ENCODE results near the gene RNF214. TPM values are rescaled to one million over a fixed set of nuclear protein-coding genes. Genes with fewer than 3 reads are reported as not detected.

RNF214 gene
- total and polyA plus RNA-seq, 11 donors, result 8.0 to 31.9 (median 19.5) TPM

DNA sequence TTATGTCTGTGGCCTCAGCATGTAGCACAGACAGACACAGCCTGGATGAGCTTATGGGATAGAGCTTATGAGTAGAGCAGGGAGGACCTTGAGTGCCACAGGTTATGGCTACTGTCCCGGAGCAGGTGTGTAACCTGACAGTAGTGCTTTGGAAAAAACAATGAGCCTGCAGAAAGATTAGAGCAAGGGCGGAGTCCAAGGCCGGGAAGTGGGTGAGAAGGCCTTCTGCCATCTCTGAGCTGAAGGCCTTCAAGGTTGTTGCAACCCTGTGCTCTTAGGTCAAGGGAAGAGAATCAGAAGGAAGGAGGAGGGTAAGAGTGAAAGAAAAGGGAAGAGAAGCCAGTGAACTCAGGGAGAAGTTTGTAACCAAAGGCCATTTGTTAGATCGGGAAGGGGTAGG is 37.2 kb upstream of the RNF214 start:
- Histone ChIP-seq H3K36me3 (peaks cover 0 to 69% (median 56%) of the 10 kb centered on the region in 9 donors), H3K27me3 (no peaks in the 10 kb centered on the region), H3K9me3 (no peaks in the 10 kb centered on the region), H3K27ac (no peak overlapping the region), H3K4me1 (peaks cover 0 to 24% (median 15%) of the 10 kb centered on the region in 12 donors), H3K4me3 (no peak overlapping the region)
- DNase-seq, result peak in 1 of 5 donors; percentile 16
- TF ChIP-seq POLR2A (IDR thresholded peaks at IDR 0.05), result no peak
- TF ChIP-seq, protein P1, sequence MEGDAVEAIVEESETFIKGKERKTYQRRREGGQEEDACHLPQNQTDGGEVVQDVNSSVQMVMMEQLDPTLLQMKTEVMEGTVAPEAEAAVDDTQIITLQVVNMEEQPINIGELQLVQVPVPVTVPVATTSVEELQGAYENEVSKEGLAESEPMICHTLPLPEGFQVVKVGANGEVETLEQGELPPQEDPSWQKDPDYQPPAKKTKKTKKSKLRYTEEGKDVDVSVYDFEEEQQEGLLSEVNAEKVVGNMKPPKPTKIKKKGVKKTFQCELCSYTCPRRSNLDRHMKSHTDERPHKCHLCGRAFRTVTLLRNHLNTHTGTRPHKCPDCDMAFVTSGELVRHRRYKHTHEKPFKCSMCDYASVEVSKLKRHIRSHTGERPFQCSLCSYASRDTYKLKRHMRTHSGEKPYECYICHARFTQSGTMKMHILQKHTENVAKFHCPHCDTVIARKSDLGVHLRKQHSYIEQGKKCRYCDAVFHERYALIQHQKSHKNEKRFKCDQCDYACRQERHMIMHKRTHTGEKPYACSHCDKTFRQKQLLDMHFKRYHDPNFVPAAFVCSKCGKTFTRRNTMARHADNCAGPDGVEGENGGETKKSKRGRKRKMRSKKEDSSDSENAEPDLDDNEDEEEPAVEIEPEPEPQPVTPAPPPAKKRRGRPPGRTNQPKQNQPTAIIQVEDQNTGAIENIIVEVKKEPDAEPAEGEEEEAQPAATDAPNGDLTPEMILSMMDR (IDR thresholded peaks at IDR 0.05), result no peak
- ATAC-seq, result no peak
- intact Hi-C loops (cut with DNase I), result no loop called here
- 92 to 95% (median 94%) methylated on average over 4 of the region's 4 CpGs for WGBS, 4 donors

- intact Hi-C loops (cut with DNase I), result no loop called here
- Histone ChIP-seq H3K36me3 (peaks cover 0 to 64% (median 51%) of the 10 kb centered on the region in 9 donors), H3K4me3 (no peak overlapping the region), H3K27me3 (no peaks in the 10 kb centered on the region), H3K4me1 (peaks cover 0 to 24% (median 17%) of the 10 kb centered on the region in 12 donors), H3K27ac (no peak overlapping the region), H3K9me3 (no peaks in the 10 kb centered on the region)
- 90 to 92% (median 92%) methylated on average over 16 to 19 of the region's 19 CpGs for WGBS, 4 donors
- TF ChIP-seq POLR2A (IDR thresholded peaks at IDR 0.05), result no peak
- TF ChIP-seq, protein P1 (IDR thresholded peaks at IDR 0.05), result no peak
- ATAC-seq (no peak), DNase-seq (peak in 1 of 5 donors; percentile 25)
These were observed 36.7 kb upstream of the RNF214 start for GRCh38 chr11:117195761-117196160.

GRCh38 chr11:117197006-117197405 is 35.5 kb upstream of the RNF214 start:
- Histone ChIP-seq H3K4me1 (peaks cover 0 to 36% (median 19%) of the 10 kb centered on the region in 12 donors), H3K4me3 (no peak overlapping the region), H3K9me3 (no peaks in the 10 kb centered on the region), H3K36me3 (peaks cover 0 to 53% (median 40%) of the 10 kb centered on the region in 9 donors), H3K27me3 (no peaks in the 10 kb centered on the region), H3K27ac (peak overlapping the region in 2 of 12 donors; percentile 89 to 95)
- TF ChIP-seq, protein P1 (IDR thresholded peaks at IDR 0.05), result no peak
- TF ChIP-seq POLR2A (IDR thresholded peaks at IDR 0.05), result no peak
- intact Hi-C loops (cut with DNase I), result no loop called here
- peak in 2 of 5 donors; percentile 7 to 20 for DNase-seq
- no peak for ATAC-seq
- WGBS, 4 donors, result 90 to 97% (median 93%) methylated on average over 7 of the region's 7 CpGs

DNA sequence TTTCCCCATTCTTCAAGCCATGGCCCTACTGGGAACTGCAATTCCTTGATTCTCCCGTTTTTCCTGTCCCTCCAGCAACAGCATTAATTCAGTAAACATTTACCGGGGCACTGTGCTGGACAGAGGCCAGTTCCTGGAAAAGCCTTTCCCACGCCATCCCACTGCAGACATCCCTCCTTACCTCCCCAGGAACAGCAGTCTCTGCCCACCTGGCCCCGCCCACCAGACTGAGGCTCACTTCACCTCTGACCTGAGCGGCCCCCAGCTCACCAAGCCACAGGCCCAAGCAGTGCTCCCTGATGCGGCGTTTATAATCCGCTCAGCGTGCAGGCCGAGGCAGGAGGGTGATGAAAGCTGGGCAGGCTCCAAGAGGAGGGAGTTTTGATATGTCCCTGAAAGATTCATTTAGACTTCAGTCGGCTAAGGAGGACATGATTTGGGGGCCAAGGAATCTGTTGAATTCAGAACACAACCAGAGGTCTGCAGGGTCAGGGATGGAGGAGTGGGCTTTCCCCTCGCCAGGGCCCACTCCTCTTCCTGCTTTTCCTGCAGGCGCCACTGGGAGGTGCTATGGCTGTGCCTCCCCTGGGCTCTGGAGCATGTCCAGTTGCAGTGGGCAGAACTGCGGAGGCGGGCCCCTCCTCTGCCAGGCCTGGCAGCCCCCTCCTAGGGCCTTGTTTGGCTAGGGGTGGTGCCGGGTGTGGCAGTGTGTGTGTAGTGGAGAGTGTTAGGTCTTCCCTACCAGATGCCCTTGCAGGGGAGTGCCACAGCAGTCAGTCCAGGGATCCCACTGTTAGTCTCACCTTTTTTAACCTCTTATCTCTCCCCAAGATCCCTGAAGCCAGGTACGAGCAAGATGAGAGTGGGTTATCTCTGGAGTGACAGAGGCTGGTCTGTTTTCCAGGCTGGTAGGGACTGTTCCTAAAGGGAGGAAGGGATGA is 34.7 kb upstream of the RNF214 start:
- Histone ChIP-seq H3K36me3 (peaks cover 0 to 45% (median 38%) of the 10 kb centered on the region in 9 donors), H3K9me3 (no peaks in the 10 kb centered on the region), H3K4me3 (peak overlapping the region in 8 of 12 donors; percentile 39 to 80 (median 54)), H3K27ac (peak overlapping the region in 11 of 12 donors; percentile 66 to 99 (median 82)), H3K27me3 (no peaks in the 10 kb centered on the region), H3K4me1 (peaks cover 0 to 39% (median 19%) of the 10 kb centered on the region in 12 donors)
- no peak for TF ChIP-seq POLR2A (IDR thresholded peaks at IDR 0.05)
- TF ChIP-seq, protein P1 (IDR thresholded peaks at IDR 0.05), result peak; percentile 13 to 54 (median 35)
- peak in 1 of 4 donors; percentile 6 for ATAC-seq
- DNase-seq, result peak in 3 of 5 donors; percentile 18 to 33 (median 31)
- intact Hi-C loops (cut with DNase I), result loop anchor here in 1 of 10 donors (2.0 kb wide), 1 partner anchor 23 kb away; no protein-coding TSS in a partner anchor
- 65 to 81% (median 75%) methylated on average over 17 of the region's 17 CpGs for WGBS, 4 donors
